BLaER1 treated with 17β-estradiol and CSF1 and Interleukin-3, amounts not matched to agents 10 nM and 100 nM (cell line): ENCODE results near the gene MAGEA11.
"Not testable (repeated sequence)": the region's sequence is repeated elsewhere in the genome, so short reads cannot be mapped to it uniquely, and the experiment has no call there.

Source experiments
- H3K27ac ChIP-seq, 11 experiments: shearing (Covaris generic); formaldehyde crosslinking; 2 replicates each; pipeline ENCODE4 v1.8.1; 2022
- H3K27me3 ChIP-seq, 11 experiments: shearing (Covaris generic); formaldehyde crosslinking; 2 replicates each; pipeline ENCODE4 v1.8.1; 2022
- H3K36me3 ChIP-seq, 11 experiments: shearing (Covaris generic); formaldehyde crosslinking; 2 replicates each; pipeline ENCODE4 v1.8.1; 2022
- H3K4me1 ChIP-seq, 10 experiments: shearing (Covaris generic); formaldehyde crosslinking; 2 replicates each; pipeline ENCODE4 v1.8.1; 2022
- H3K4me2 ChIP-seq, 11 experiments: shearing (Covaris generic); formaldehyde crosslinking; 2 replicates each; pipeline ENCODE4 v1.8.1; 2022
- H3K4me3 ChIP-seq, 10 experiments: shearing (Covaris generic); formaldehyde crosslinking; 2 replicates each; pipeline ENCODE4 v1.8.1; 2022
- H3K9ac ChIP-seq, 11 experiments: shearing (Covaris generic); formaldehyde crosslinking; 2 replicates each; pipeline ENCODE4 v1.8.1; 2022
- H3K9me3 ChIP-seq, 11 experiments: shearing (Covaris generic); formaldehyde crosslinking; replicated peaks in 1 of 11; 2 replicates each; pipeline ENCODE4 v1.8.1; 2022
- H4K20me1 ChIP-seq, 11 experiments: shearing (Covaris generic); formaldehyde crosslinking; 2 replicates each; pipeline ENCODE4 v1.8.1; 2022
- Cebpa-rat ChIP-seq, 11 experiments: shearing (Covaris generic); IDR thresholded peaks; 2 replicates each; pipeline ENCODE4 v1.8.1; 2022

The MAGEA11 gene

DNA sequence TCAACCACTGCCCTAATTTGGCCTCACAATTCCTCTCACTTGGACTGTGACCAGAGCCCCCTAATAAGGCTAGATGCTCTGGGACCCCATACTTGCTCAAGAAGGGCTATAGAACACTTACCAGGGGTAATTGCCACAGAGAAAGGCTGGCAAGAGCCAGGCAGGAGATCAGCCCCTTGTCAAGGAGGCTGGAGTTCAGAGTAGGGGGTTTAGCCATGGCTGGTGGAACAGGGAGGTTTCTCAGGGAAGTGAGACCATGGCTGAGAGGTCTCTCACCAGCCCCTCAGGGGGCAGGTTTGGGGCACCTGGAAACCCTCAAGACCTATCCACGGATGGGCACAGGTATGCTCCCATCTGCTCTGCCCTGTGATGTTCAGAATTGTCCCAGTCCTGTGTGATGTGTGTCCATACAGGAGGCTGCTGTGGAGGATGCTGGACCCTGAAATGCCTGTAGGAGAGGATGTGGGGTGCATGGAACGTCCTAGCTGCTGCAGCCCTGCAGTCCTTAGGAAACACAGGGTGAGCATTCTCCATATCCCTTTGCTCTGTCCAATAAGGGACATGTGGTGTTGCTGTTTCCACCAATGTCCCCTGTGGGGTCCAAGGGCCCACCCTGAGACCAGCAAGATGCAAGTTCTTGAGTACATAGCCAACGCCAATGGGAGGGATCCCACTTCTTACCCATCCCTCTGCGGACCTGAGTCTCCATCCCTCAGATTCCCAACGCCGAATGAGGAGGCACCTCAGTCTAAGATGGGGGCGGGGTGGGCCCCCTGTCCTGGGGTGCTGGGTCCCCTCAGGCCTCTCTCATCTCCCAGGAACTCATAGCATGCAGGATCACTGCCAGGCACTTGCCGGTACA, 45.6 kb downstream of the MAGEA11 start:
- no peak for TF ChIP-seq Cebpa-rat (IDR thresholded peaks at IDR 0.05)
- no peak overlapping the region for H3K9ac ChIP-seq
- no peaks in the 10 kb centered on the region for H4K20me1 ChIP-seq
- no peak overlapping the region for H3K4me2 ChIP-seq
- H3K9me3 ChIP-seq = peaks cover 0 to 6% (median 0%) of the 10 kb centered on the region in 11 experiments; a peak in 3 of 22 replicates
- H3K36me3 ChIP-seq = no peaks in the 10 kb centered on the region
- H3K4me3 ChIP-seq = no peak overlapping the region
- H3K27me3 ChIP-seq = no peaks in the 10 kb centered on the region
- H3K4me1 ChIP-seq = no peaks in the 10 kb centered on the region
- H3K27ac ChIP-seq = no peak overlapping the region

DNA sequence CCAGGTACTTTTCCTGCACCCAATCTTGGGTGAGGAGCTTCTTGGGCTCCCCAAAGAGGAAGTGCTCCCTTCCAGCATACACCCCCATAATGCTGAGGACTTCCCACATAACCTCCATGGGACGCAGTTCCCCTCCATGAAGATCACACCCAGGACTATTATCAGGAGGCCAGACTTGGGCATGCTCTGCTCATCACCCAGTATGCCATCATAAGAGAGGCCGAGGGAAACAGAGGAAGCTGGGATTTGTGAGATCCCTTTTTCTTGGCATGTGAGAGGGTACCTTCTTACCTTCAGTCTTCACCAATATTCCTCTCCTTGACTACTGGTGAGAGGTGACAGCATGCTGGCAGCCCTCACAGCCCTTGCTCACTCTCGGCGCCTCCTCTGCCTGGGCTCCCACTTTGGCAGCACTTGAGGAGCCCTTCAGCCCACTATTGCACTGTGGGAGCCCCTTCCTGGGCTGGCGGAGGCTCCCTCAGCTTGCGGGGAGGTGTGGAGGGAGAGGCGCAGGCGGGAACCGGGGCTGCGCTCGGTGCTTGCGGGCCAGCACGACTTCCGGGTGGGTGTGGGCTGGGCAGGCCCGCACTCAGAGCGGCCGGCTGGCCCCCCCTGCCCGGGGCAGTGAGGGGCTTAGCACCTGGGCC, 46.3 kb downstream of the MAGEA11 start:
- TF ChIP-seq Cebpa-rat (IDR thresholded peaks at IDR 0.05) = no peak

DNA sequence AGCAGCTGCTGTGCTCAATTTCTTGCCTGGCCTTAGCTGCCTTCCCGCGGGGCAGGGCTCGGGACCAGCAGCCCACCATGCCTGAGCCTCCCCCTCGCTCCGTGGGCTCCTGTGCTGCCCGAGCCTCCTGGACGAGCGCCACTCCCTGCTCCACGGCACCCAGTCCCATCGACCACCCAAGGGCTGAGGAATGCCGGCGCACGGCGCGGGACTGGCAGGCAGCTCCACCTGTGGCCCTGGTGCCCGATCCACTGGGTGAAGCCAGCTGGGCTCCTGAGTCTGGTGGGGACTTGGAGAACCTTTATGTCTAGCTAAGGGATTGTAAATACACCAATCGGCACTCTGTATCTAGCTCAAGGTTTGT, 46.8 kb downstream of the MAGEA11 start:
- H3K9ac ChIP-seq, H3K4me3 ChIP-seq, H3K27ac ChIP-seq, H4K20me1 ChIP-seq, H3K36me3 ChIP-seq, H3K27me3 ChIP-seq, H3K4me2 ChIP-seq, H3K9me3 ChIP-seq, H3K4me1 ChIP-seq: not testable (repeated sequence)

More for the DNA sequence above, 46.3 kb downstream of the MAGEA11 start:
- H3K9me3 ChIP-seq = peaks cover 0 to 6% (median 0%) of the 10 kb centered on the region in 11 experiments; a peak in 3 of 22 replicates
- no peak overlapping the region for H3K4me3 ChIP-seq
- no peak overlapping the region for H3K4me2 ChIP-seq
- H3K36me3 ChIP-seq = no peaks in the 10 kb centered on the region
- no peaks in the 10 kb centered on the region for H4K20me1 ChIP-seq
- H3K9ac ChIP-seq = no peak overlapping the region
- no peaks in the 10 kb centered on the region for H3K27me3 ChIP-seq
- no peak overlapping the region for H3K27ac ChIP-seq
- no peaks in the 10 kb centered on the region for H3K4me1 ChIP-seq

DNA sequence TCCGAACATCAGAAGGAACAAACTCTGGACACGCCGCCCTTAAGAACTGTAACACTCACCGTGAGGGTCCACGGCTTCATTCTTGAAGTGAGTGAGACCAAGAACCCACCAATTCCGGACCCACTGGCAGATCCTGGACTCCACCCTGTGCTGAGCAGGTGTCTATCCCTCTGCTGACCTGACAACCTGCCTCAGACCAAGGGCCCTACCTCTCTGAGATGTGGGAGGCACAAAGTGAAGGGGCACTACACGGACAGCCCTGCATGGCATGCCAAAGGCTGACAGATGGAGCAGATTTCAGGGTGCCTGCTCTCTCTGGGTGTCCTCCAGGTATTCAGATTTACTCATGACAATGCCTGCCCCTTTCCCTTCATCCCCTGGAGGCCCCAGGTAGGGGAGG, 48.0 kb downstream of the MAGEA11 start:
- no peaks in the 10 kb centered on the region for H3K4me1 ChIP-seq
- H3K27ac ChIP-seq = no peak overlapping the region
- H3K27me3 ChIP-seq = no peaks in the 10 kb centered on the region
- no peaks in the 10 kb centered on the region for H4K20me1 ChIP-seq
- no peak for TF ChIP-seq Cebpa-rat (IDR thresholded peaks at IDR 0.05)
- H3K36me3 ChIP-seq = no peaks in the 10 kb centered on the region
- peaks cover 0 to 6% (median 0%) of the 10 kb centered on the region in 11 experiments; a peak in 3 of 22 replicates for H3K9me3 ChIP-seq
- H3K4me3 ChIP-seq = no peak overlapping the region
- no peak overlapping the region for H3K4me2 ChIP-seq
- H3K9ac ChIP-seq = no peak overlapping the region

DNA sequence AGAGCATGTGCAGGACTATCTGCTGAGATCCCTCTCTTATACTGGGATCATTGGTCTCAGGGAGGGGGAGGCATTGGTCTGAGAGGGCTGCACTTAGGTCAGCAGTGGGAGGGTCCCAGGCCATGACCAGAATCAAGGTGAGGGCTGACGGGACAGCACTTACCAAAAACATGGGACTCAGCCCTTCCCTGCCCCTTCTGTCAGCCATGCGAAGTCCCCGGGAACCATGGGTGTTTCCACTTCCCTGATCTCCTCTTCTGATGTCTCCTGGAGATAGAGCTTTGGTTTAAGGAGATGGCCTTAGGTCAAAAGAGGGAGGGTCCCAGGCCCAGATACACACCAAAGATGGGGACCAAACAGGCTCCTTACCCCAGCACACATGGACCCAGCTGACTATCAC, 49.1 kb downstream of the MAGEA11 start:
- Histone ChIP-seq H4K20me1 (no peaks in the 10 kb centered on the region), H3K36me3 (no peaks in the 10 kb centered on the region), H3K4me1 (no peaks in the 10 kb centered on the region), H3K27ac (no peak overlapping the region), H3K4me3 (no peak overlapping the region), H3K4me2 (no peak overlapping the region), H3K9ac (no peak overlapping the region), H3K27me3 (no peaks in the 10 kb centered on the region), H3K9me3 (peaks cover 0 to 6% (median 0%) of the 10 kb centered on the region in 11 experiments; a peak in 3 of 22 replicates)
- TF ChIP-seq Cebpa-rat (IDR thresholded peaks at IDR 0.05) = no peak

DNA sequence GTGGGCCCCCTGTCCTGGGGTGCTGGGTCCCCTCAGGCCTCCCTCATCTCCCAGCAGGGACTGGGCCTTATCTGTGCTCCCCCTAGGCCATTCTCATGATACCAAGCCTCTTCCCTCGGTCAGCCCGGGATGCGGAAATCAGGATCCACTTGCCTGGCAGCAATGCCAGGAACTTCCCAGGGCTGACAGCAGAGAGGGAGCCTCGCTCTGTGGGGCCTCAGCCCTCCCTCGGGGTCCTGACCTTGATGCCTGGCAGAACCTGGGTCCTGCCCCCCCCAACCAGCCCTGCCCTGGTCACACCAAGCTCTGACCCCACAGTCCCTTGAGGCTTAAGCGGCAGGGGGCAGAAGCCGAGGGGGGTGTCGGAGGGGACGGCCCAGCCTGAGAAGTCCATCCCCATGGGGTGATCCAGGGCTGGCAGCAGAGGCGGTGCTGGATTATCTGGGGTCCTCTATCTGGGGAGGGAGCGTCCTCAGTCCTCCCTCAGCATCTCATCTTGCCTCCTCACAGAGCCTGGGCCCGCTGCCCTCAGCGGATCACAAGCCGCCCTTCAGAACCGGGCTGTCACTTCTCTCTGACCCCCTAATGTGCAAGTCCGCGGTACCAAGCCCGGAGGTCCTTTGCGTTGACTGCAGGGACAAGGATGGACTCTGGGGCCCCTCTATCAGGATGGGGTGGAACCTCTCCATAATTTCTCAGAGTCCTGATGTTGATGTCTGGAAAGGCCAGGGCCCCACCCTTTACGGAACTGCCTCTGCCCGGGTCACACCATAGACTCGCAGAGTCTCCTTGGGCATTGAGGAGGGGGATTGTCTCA, 50.2 kb downstream of the MAGEA11 start:
- H3K9ac ChIP-seq, H4K20me1 ChIP-seq, H3K4me3 ChIP-seq, H3K27me3 ChIP-seq, H3K4me2 ChIP-seq, H3K36me3 ChIP-seq, H3K27ac ChIP-seq, H3K9me3 ChIP-seq, H3K4me1 ChIP-seq: not testable (repeated sequence)

DNA sequence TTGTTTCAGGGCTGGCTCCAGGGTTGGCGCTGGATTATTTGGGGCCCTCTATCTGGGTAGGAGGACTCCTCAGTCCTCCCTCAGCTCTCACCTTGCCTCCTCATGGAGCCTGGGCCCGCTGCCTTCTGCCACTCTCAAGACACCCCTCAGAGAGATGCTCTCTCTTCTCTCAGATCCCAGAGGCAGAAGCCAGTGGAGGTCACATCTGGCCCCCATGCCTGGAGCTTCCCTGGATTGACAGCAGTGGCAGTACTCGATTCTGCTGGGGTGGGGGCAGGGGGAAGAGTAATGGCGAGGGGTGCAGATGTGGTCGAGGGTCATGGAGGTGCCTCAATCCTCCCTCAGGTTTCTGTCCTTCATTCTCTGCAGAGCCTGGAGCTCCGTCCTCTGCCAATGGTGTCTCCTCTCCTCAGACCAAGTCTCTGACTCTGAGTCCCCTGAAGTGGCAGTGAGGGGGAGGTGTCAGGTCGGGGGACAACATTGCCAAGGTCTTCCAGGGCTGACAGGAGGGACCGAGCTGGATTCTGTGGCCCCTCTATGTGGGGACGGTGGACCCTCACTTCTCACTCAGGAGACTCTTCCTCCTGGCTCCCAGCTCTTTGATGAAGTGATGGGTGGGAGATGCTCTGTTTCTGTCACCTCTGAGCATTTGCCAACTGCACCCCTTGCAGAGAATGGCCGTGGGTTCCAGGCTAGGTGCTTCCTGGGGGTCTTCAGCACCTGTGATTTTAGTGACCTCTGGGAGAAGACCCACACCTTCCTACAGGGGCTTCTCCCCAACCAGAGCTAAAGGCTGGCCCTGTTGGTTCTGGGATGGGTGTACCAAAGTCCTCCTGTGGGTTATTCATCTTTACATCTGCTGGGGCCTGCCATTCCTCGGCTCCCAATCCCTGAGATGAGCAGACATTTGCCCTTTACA, 51.1 kb downstream of the MAGEA11 start:
- no peak overlapping the region; a peak in 1 of 22 replicates for H3K4me2 ChIP-seq
- no peak overlapping the region for H3K27ac ChIP-seq
- no peak overlapping the region for H3K9ac ChIP-seq
- no peaks in the 10 kb centered on the region for H3K27me3 ChIP-seq
- no peak for TF ChIP-seq Cebpa-rat (IDR thresholded peaks at IDR 0.05)
- H3K9me3 ChIP-seq = peaks cover 0 to 6% (median 0%) of the 10 kb centered on the region in 11 experiments; a peak in 3 of 22 replicates
- no peaks in the 10 kb centered on the region for H4K20me1 ChIP-seq
- H3K36me3 ChIP-seq = no peaks in the 10 kb centered on the region
- H3K4me1 ChIP-seq = no peaks in the 10 kb centered on the region
- no peak overlapping the region for H3K4me3 ChIP-seq
